NCI-H1694 treated with DMSO at 0.1 percent for 48 hours (cell line): ENCODE data around the gene USP13.
A peak's percentile ranks its signal among the peaks of the same experiment; 100 is the strongest.
"Not testable (repeated sequence)": the region's sequence is repeated elsewhere in the genome, so short reads cannot be mapped to it uniquely, and the experiment has no call there.

Source experiments
- DNase-seq: peaks from one replicate; lab custom pipeline; 2025; lab: John Stamatoyannopoulos, UW

The USP13 gene

GRCh38 chr3:179734497-179735281 lies 81.8 kb downstream of the USP13 start:
- DNase-seq, result no peak

DNA sequence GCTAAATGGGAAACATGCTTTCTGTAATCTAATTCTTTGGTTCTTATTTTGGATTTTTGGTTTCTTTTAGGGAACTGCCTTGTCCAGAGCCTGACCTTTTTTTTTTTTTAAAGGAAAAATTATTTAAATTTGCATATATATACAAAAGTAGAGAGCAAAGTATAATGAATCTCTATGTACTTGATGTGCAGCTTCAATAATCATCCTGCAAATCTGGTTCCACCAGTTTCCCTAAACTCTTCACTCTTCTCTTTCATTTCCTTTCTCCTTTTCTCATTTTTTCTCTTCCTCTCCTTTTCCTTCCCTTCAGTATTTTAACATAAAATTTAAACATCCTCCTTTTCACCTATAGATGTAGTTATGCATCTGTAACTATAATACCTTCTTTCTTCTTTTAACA lies 82.5 kb downstream of the USP13 start:
- no peak for DNase-seq

GRCh38 chr3:179738998-179739397 lies 86.2 kb downstream of the USP13 start:
- no peak for DNase-seq

DNA sequence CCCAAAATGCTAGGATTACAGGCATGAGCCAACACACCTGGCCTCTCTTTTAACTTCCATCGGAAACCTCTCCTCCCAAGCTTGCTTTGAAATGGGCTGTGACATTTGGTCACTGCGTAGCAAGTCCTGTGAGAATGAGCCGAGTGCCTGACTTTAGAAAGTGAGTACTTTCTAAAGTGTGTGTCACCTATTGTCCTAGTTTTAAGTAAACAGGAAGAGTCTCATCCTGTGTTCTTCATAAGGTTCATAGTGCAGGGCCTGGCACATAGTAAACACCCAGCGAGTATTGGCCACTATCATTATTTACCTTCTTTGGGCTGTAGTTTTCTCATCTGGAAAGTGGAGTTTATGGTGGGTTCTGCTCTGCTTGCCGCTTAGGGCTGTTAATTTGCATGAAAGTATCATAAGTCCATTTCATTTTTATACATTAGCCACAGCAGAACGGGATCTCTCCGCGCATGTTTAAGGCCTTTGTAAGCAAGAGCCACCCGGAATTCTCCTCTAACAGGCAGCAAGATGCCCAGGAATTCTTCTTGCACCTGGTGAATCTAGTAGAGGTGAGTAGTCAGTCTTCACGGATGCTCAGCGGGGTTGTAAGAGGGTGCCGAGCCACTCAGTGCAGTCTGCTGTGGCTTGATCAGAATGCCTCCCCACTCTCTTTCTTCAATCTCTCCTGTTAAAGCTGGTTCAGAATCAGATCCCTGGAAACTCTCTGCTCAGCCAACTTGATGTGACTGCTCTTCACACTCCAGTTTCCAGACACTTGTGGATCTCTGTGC lies 87.2 kb downstream of the USP13 start:
- DNase-seq, result no peak

- no peak for DNase-seq
These were observed 91.1 kb downstream of the USP13 start for GRCh38 chr3:179743913-179744312.

GRCh38 chr3:179744667-179745066 lies 91.8 kb downstream of the USP13 start:
- DNase-seq, result no peak

GRCh38 chr3:179745079-179745478 lies 92.2 kb downstream of the USP13 start:
- DNase-seq, result no peak

GRCh38 chr3:179745716-179746115 lies 92.9 kb downstream of the USP13 start:
- DNase-seq, result no peak

GRCh38 chr3:179750720-179751328 lies 98.0 kb downstream of the USP13 start:
- peak; percentile 6 for DNase-seq

DNA sequence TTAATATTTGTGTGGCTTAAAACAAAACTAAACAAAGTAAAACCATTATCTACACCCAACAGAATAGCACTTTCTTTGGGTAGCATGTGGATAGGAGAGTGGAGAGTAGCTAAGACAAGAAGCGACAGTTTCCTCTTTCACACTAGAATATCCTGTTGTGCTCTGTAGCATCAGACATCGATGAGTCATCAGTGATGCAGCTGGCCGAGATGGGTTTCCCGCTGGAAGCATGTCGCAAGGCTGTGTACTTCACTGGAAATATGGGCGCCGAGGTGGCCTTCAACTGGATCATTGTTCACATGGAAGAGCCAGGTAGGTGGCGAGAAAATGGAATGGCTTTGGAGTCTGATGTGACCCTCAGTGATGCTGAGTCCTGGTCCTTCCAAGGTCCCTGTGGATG lies 108.1 kb downstream of the USP13 start:
- DNase-seq, result no peak

DNA sequence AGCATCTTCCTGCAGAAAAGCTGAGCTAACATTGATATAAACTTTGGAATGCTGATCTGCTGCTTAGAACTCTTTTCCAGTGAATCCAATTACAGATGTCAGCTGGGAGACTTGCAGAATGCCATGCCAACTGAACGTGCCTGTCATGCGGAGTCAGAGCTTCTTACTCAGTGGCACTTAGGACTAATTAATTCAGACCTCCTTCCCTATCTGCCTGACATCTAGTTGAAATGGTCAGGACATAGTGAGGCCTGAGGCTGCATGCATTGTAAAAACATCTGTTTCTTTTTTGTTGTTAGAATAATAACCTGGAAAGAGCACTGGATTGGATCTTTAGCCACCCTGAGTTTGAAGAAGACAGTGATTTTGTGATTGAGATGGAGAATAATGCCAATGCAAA lies 112.6 kb downstream of the USP13 start:
- DNase-seq, result no peak

- DNase-seq, result no peak
These were observed 113.7 kb downstream of the USP13 start for GRCh38 chr3:179766416-179767133.

DNA sequence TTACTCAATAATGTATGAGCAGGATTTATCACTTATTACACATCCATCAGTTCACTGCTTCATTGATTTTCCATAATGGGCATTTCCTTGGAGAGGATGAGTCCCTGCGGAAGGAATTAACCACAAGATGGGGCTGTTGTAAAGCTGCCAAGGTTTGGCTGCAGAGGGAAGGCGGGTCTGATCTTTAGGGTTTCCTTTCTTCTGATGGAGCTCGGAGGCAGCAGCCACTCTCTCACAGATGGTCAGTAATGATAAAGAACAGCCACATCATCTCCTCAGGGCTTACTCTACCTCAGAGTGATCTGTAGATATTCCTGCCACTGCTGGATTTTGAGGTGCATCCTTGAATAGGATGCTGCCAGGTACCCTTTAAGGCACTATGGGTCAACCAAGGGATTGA lies 115.2 kb downstream of the USP13 start:
- no peak for DNase-seq

DNA sequence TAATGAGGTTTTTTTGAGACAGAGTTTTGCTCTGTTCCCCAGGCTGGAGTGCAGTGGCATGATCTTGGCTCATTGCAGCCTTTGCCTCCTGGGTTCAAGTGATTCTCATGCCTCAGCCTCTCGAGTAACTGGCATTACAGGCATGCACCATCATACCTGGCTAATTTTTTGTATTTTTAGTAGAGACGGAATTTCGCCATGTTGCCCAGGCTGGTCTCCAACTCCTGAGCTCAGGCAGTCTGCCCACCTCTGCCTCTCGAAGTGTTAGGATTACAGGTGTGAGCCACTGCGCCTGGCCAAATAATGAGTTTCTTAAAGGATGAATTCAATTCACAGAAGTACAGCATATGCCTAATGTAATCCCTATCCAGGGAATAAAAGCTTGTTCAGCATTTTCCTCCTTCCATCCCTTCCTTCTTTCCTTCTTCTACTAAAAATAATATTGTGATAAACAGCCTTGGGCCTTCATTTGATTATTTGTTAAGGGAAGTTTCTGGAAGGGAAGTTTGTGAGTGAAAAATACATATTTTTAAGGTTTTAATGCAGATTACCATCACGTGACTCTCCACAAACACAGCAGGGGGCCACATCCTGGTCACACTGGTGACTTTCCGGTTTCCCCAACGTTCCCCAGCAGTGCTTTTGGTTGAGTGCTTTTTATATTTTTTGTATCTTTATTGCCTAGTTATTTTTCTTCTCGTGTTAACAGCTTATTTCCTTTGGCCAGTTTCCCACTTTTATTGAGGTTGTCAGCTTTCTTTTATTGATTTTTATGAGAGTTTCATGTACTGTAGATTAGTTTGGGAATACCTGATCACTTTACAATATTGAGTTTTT lies 116.8 kb downstream of the USP13 start:
- no peak for DNase-seq

DNA sequence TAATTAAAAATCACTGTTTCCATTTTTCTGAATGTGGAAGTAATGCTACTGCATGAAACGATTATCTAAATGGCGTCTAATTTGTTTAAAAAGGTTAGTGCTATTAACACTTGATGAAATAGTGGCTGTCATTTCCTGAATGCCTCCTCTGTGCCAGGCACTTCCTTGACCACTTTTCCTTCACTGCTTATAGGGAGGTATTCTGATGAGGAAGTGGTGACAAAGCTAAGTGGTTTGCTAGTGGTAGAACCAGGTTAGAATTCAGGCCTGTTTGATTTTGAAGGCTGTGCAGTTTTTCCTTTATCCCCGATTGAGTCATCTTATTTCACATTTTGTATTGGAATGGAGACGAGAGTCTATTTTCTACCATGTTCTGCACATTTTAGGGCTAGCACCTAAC lies 119.0 kb downstream of the USP13 start:
- DNase-seq, result no peak

GRCh38 chr3:179772297-179772696 lies 119.5 kb downstream of the USP13 start:
- no peak for DNase-seq

GRCh38 chr3:179775416-179776122 lies 122.7 kb downstream of the USP13 start:
- DNase-seq, result no peak

DNA sequence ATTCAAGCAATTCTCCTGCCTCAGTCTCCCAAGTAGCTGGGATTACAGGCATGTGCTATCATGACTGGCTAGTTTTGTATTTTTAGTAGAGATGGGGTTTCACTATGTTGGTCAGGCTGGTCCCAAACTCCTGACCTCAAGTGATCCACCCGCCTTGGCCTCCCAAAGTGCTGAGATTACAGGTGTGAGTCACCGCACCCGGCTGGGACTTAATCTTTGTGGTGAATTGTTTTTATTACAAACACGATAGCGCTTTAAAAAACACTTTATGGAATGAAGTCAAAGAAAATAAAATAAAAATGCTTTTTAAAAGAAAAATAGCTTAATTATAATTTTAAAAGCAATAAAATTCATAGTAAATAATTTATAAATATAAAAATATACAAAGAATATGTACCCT lies 130.0 kb downstream of the USP13 start:
- DNase-seq, result not testable (repeated sequence)

GRCh38 chr3:179788996-179789395 lies 136.2 kb downstream of the USP13 start:
- DNase-seq, result no peak

- DNase-seq, result no peak
These were observed 139.0 kb downstream of the USP13 start for GRCh38 chr3:179791793-179792192.

- DNase-seq, result no peak
These were observed 141.5 kb downstream of the USP13 start for GRCh38 chr3:179794355-179794754.
